ENCODE results near the gene IKZF3.
"Not testable (repeated sequence)": the region's sequence is repeated elsewhere in the genome, so short reads cannot be mapped to it uniquely, and the experiment has no call there.

Gene IKZF3

GRCh38 chr17:39754161-39754957 lies 109.8 kb downstream of the IKZF3 start:
- DNase-seq = peak; percentile 92

- DNase-seq = peak; percentile 56
These were observed 110.5 kb downstream of the IKZF3 start for GRCh38 chr17:39753514-39754160.

GRCh38 chr17:39752241-39752881 lies 111.8 kb downstream of the IKZF3 start:
- no peak for DNase-seq

GRCh38 chr17:39751637-39752036 lies 112.5 kb downstream of the IKZF3 start:
- DNase-seq = no peak

DNA sequence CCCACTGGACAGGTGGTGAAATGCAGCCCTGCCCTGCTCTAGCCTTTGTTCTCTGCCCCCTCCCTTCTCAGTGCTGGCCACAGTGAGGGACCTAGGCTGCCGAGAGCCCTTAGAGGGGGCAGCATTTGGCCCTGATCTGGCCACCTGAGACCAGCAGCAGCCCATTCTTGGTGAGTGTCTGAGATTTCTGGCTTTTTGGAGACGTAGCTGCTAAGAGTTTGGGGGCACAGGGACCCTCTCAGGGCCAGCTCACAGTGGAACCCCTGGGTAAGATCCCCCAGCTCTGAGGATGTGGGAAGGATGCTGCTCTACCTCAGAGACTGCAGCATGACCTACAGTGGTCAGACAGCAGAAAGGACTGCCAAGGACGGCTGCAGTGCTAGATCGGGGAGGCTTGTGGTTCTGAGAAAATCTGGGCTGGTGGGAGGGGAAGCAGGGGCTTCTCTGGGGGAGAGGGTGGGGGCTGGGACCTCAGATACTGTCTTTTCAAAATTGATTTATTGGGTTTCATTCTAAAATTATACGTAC lies 113.0 kb downstream of the IKZF3 start:
- DNase-seq = no peak

- peak; percentile 24 for DNase-seq
These were observed 113.7 kb downstream of the IKZF3 start for GRCh38 chr17:39750131-39751015.

DNA sequence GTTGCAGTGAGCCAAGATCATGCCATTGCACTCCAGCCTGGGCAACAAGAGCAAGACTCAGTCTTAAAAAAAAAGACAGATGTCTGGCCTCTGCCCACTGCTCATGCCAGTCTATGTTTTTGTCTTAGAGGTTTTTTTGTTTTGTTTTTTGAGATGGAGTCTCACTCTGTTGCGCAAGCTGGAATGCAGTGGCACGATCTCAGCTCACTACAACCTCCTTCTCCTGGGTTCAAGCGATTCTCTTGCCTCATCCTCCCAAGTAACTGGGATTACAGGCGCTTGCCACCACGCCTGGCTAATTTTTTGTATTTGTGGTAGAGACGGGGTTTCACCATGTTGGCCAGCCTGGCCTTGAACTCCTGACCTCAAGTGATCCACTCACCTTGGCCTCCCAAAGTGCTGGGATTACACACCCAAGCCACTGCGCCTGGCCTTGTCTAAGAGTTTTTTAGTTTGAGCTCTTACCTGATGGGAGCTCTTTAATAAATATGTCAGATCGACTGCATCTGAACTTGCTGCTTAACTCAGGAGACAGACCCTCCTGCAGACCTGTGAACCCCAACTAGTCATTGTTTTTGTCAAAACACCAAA lies 115.6 kb downstream of the IKZF3 start:
- not testable (repeated sequence) for DNase-seq

DNA sequence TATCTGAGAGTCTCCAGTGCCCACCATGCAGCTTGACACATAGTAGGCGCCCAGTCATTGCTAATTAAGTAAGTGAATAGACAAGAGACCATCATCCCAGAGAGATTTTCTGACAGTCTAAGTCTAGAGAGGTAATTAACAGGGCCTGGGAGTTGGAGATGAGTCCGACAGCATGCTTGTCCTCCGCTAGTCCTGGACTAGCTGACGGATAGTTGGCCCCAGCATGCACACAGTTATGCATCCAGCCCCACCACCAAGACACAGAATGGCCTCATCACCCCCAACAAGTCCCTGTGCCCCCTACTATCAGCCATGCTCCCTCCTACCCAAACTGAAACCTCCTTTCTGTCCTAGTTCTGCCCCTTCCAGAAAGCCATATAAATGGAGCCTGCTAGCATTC lies 116.4 kb downstream of the IKZF3 start:
- no peak for DNase-seq

DNA sequence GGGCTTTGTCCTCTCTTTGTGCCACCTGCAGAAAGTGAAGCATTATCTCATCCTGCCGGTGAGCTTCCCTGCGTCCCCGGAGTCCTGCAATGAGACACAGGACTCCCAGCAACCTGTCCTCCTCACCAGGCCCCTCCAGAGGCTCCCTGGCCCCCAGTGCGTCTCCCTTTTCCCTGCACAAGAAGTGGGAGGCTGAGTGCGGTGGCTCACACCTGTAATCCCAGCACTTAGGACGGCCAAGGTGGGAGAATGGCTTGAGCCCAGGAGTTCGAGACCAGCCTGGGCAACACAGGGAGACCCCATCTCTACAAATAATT lies 118.0 kb downstream of the IKZF3 start:
- no peak for DNase-seq

DNA sequence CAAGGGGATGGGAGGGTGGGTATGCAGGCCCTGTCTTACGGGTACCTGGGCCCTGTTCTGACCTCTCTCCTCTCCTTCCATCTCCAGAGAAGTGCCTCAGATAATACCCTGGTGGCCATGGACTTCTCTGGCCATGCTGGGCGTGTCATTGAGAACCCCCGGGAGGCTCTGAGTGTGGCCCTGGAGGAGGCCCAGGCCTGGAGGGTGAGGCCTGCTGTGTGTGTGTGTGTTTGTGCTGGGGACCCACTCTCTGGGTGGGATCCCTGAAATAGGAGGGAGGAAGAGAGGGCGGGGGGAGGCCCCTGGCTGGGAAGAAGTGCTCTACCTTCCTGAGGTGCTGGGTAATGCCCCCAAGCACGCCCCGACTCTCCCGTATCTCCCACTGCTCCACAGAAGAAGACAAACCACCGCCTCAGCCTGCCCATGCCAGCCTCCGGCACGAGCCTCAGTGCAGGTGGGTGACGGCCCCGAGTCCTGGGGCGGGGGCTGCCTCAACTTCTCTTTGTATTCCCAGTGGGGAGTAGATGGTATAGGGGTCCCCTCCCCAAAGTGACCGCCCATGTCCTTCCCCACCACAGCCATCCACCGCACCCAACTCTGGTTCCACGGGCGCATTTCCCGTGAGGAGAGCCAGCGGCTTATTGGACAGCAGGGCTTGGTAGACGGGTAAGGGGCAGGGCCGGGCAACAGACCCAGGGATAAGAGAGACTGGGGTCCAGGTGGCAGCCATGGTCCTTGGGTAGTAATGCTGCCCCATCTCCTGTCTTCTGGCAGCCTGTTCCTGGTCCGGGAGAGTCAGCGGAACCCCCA lies 118.6 kb downstream of the IKZF3 start:
- DNase-seq = no peak

GRCh38 chr17:39744836-39745215 lies 119.3 kb downstream of the IKZF3 start:
- no peak for DNase-seq

GRCh38 chr17:39744075-39744835 lies 119.9 kb downstream of the IKZF3 start:
- no peak for DNase-seq

DNA sequence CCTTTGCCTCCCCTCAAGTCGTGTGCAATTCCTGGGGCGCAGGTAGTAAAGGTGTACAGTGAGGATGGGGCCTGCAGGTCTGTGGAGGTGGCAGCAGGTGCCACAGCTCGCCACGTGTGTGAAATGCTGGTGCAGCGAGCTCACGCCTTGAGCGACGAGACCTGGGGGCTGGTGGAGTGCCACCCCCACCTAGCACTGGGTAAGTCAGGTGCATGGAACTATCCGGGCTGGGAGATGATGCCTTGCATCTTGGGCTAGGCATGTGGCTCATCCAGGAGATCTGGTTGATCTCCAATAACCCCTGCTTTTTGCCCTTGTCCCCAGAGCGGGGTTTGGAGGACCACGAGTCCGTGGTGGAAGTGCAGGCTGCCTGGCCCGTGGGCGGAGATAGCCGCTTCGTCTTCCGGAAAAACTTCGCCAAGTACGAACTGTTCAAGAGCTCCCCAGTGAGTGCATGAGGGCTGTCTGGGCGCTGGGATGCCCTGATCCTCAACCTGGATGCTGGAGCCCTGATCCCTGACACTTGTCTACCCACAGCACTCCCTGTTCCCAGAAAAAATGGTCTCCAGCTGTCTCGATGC lies 121.2 kb downstream of the IKZF3 start:
- DNase-seq = no peak

DNA sequence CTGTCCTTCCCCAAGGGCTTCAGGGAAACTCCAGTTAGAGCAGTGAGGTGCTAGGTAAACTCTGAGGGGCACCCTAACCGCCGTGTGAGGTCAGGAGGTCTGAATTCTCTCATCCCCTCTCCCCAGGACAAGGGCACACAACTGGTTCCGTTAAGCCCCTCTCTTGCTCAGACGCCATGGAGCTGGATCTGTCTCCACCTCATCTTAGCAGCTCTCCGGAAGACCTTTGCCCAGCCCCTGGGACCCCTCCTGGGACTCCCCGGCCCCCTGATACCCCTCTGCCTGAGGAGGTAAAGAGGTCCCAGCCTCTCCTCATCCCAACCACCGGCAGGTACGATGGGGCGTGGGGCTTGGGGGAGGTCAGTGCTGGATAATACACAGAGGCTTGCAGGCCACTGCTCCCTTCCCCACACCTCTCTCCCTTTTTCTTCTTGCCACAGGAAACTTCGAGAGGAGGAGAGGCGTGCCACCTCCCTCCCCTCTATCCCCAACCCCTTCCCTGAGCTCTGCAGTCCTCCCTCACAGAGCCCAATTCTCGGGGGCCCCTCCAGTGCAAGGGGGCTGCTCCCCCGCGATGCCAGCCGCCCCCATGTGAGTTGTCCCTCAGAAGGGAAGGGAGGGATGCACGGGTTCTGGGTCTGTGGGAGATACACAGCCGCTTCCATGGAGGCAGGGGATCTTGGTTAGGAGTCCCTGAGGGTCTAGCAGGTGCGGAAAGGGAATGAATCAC lies 121.8 kb downstream of the IKZF3 start:
- DNase-seq = no peak

- no peak for DNase-seq
These were observed 123.6 kb downstream of the IKZF3 start for GRCh38 chr17:39740357-39741111.

GRCh38 chr17:39739885-39740356 lies 124.2 kb downstream of the IKZF3 start:
- no peak for DNase-seq

GRCh38 chr17:39738983-39739884 lies 124.9 kb downstream of the IKZF3 start:
- DNase-seq = no peak

- DNase-seq = no peak
These were observed 125.6 kb downstream of the IKZF3 start for GRCh38 chr17:39738568-39738901.

All from hematopoietic multipotent progenitor cell treated with erythropoietin and hydrocortisone succinate and interleukin-3 and kit ligand, for 8 days (in vitro differentiated cells).